NK-92 (cell line): ENCODE data around the gene KHDRBS2.

Experiments
- DNase-seq: peaks from one replicate; lab custom pipeline; 2025; ENCODE audit not compliant: unreplicated experiment; lab: John Stamatoyannopoulos, UW

Gene KHDRBS2

GRCh38 chr6:62192593-62192992, 93.4 kb downstream of the KHDRBS2 start:
- DNase-seq = no peak

GRCh38 chr6:62175195-62175594, 110.8 kb downstream of the KHDRBS2 start:
- DNase-seq = no peak

DNA sequence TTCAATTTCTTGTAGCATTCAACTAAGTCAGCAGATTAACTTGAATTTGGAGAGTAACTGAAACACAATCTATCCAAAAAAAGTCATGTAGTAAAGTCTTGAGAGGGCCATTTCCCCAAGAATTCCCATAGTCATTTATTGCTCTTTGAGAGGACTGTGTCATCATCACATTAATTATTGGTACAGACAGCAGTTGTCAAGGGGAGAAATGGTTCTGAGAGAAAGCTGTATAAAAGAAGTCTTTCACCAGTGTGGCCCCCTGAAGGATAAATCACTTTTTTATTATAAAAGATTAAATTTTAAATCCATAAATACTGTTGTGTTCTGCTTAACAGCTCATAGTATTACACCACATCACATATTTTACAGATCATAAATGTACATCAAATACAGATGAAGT, 111.5 kb downstream of the KHDRBS2 start:
- DNase-seq = no peak

- no peak for DNase-seq
Observed at GRCh38 chr6:62167736-62168135, 118.3 kb downstream of the KHDRBS2 start.

DNA sequence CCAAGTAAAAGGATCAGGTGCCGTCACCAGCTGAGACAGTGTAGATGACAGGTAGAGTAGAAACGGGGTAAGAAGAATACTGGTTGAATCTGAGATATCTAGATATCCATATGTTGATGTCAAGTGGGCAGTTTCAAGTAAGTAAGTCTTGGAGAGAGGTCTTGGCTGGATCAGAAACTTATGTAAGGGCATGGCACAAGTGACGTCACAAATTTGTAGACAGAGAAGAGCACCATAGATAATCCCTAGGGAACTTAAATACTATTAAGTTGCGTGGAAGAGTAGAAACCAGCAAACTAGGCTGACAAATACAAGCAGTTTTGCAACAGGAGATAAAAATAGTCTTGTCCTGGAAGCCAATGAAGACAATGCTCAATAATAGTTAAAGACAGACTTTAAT, 123.2 kb downstream of the KHDRBS2 start:
- no peak for DNase-seq

DNA sequence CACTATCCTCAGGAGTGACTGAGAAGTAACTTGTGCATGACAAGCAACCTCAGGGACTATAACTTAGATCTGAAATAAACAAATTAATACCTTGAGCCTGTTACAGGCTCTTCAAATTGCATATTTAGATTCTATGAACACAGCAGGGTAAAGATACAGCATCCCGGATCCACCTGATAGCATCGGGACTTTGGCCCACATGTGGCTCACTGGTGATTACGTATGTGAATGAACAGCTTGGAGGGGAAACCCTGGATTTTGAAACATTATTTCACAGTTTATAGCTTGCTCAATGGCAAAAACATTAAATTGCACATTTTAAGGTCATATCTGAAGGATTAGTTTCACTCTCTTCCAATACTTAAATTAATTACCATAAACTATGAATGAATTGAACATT, 133.2 kb downstream of the KHDRBS2 start:
- DNase-seq = no peak

DNA sequence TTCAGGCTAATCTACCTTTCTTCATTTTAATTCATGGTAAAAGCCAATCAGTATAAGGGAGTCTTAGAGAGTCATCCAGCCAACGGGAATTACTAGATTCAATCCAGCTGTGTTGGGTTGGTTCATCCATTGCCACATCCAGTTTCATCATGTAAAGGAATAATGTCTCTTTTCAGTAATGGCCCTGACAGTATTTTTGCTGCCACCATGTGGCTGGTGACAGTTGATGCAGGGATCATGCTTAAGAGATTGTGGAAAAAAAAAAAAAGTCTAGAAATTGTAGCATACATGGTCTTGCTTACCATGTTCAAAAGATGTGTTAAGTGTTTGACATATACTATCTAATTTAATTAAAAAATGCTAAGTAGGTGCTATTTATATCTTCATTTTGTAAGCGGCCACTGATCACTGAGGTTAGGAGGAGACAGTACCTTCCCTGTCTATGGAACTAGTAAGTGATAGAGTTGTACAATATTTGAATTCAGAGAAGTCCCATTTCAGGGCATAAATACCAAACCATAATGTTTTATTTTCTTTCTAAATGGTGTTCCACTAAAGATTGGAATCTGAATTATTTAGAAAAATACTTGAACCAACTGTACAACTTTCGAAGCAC, 135.9 kb downstream of the KHDRBS2 start:
- DNase-seq = no peak

GRCh38 chr6:62146954-62147853, 138.8 kb downstream of the KHDRBS2 start:
- DNase-seq = no peak

DNA sequence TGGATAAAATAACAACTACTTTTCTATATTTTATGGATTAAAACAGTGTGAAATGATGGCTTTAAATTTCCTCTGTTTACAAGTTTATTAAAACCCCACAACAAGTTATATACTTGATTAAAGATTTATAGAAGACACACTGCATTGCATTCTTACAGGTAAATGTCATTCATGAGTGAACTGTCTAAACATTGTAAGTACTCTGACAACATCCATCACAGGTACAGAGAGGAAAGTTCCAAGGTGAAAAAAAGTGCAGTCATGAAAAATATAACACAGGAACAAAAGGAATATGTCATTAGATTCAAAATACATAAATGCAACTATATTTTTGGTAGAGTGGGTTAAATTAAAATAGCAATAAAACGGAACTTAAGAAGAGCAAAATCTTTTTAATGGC, 156.9 kb downstream of the KHDRBS2 start:
- no peak for DNase-seq

- DNase-seq = no peak
Observed at GRCh38 chr6:62119401-62119800, 166.6 kb downstream of the KHDRBS2 start.

- no peak for DNase-seq
Observed at GRCh38 chr6:62103186-62103859, 182.7 kb downstream of the KHDRBS2 start.

DNA sequence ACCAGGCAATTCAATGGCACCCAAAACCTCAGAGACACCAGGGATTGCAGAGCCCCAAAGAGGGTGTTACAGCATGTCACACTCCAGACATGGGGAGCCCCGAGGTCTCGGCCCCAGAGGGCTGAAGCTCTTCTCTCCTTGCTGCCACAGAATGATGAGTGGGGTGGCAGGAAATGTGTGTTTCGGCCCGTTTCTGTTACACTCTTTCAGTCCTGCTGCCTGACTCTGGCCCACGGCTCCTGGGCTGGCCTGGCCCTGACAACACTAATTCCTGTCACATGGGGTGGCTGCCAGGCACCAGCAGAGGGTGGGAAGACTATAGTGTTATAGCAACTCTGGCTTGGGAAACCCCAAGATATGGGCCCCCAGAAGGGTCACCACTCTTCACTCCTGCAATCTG, 183.6 kb downstream of the KHDRBS2 start:
- DNase-seq = no peak

- no peak for DNase-seq
Observed at GRCh38 chr6:62090442-62091229, 195.4 kb downstream of the KHDRBS2 start.

DNA sequence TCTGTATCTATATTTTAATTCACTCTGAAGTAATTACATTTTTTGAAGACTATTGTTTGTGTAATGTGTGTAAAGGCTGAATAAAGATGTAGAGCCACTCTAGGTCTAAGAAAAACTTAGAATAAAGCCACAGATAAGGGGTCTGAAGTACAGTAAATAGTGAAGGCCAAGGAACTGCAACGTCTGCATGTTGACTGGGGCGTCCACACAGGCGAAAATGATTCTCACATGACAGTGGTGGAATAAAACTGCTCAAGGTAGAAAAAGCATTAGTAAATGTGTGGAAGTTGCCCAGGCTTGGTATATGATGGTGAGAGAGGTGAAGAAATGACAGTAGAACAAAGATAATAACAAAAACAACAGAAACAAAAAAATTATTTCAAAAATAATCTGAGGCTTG, 196.2 kb downstream of the KHDRBS2 start:
- DNase-seq = no peak

DNA sequence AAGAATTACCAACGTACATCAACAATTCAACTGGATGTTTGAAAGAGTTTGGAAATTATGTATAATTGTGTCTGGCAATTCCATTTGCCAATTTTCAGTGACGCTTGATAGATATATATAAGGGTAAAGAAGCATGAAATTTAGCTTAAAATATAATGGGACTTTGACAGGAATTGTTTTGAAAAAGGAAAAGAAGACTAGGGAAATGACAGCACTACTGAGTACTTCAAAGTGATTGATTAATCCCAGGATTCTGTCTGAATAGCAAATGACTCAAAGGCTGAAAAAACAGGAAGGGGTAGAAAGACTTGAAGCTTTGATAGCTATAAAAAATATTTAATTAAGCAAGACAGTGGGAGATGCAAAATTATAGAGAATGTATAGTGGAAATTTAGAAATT, 200.0 kb downstream of the KHDRBS2 start:
- DNase-seq = no peak

- no peak for DNase-seq
Observed at GRCh38 chr6:62075869-62076268, 210.2 kb downstream of the KHDRBS2 start.

DNA sequence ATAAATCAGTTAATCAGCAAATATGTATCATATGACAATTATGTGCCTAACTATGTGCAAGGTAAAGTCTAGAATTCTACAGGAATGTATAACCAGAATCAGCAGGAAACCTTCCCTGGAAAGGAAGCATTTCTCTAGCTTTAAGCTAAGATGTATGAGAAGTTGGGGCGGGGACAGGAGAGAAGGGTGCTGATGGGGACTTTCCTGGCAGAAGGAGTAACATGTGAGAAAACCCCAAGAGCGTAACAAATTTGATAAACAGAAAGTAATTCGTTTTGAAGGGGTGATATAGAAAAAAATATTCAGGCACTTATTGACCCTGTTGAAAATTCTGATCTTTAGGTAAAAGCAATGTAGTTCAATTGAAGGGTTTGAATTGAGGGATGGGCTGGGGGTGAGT, 226.1 kb downstream of the KHDRBS2 start:
- DNase-seq = no peak

DNA sequence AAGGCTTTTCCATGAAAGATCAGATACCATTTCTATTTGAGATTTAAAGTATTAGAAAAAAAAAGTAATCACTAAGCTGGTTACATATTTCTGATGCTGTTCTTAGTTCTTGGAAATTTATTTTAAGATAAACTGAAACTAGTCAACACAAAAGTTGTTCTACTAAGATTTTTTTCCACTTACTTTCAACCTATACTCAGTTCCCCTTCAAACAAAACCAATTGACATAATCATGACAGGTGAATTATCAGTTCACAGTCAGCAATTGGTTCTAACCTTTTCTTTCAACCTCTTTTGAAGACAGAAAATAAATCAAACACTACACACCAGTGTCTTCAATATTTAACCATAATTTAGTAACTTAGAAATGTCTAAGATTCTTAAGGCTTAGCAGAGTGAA, 228.7 kb downstream of the KHDRBS2 start:
- DNase-seq = no peak

GRCh38 chr6:62045502-62045901, 240.5 kb downstream of the KHDRBS2 start:
- DNase-seq = no peak

- DNase-seq = no peak
Observed at GRCh38 chr6:62043084-62043483, 242.9 kb downstream of the KHDRBS2 start.

DNA sequence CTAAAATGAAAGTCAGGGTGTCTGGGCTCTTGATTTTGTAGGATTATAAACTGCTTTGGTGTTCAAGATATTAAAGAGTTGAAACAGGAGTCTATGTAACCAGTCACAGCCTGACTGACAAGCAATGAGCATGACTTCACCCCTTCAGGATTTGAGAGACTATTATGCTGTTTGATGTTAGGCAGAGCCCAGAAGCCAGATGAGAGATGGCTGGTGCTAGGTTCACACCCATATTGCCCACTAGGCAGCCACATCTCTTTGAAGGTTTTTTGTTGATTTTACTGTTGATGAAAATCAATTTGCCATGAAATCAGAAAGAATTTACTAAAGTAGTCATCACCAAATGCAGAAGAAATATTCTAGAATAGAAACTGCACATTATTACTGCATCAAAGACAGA, 243.6 kb downstream of the KHDRBS2 start:
- no peak for DNase-seq
